ENCODE data around the gene FBXO42. TPM values are rescaled to one million over a fixed set of nuclear protein-coding genes. Genes with fewer than 3 reads are reported as not detected.

FBXO42 gene
- total and polyA plus RNA-seq, 2 experiments from 2014 or later = 6.0 to 20.7 TPM

GRCh38 chr1:16229976-16230740, 122.1 kb downstream of the FBXO42 start (continued):
- no peak for TF ChIP-seq ZNF462 (CRISPR knock-in tag; IDR thresholded peaks at IDR 0.05)
- TF ChIP-seq ZNF114 (CRISPR knock-in tag; IDR thresholded peaks at IDR 0.05) = no peak
- no peak for TF ChIP-seq STAT1 (IDR thresholded peaks at IDR 0.05; ENCODE audit: unreplicated experiment)
- no peak for TF ChIP-seq NANOG (IDR thresholded peaks at IDR 0.05; ENCODE audit: borderline replicate concordance)
- no peak for TF ChIP-seq POLR2AphosphoS5 (IDR thresholded peaks at IDR 0.05; ENCODE audit: low read depth)
- TF ChIP-seq CREB1 (CRISPR knock-in tag; IDR thresholded peaks at IDR 0.05; ENCODE audit: low read depth) = no peak
- no peak for TF ChIP-seq ZNF331 (CRISPR knock-in tag; IDR thresholded peaks at IDR 0.05; ENCODE audit: low read depth)

GRCh38 chr1:16226490-16227179, 125.6 kb downstream of the FBXO42 start:
- ATAC-seq = peak; percentile 88
- H3K9me2 ChIP-seq (ENCODE audit: insufficient read depth) = no peaks in the 10 kb centered on the region
- H3K27me3 ChIP-seq (ENCODE audit: insufficient read depth) = peaks cover 54% of the 10 kb centered on the region
- peak overlapping the region; percentile 69 for H3K4me3 ChIP-seq
- peaks cover 16% of the 10 kb centered on the region for H3F3A ChIP-seq (replicated peaks; ENCODE audit: low read depth)
- Mint-ChIP-seq H3K4me3 (peak overlapping the region; percentile 75), H3K9me3 (no peaks in the 10 kb centered on the region), H3K27me3 (ENCODE audit: insufficient read depth, low read depth, poor library complexity) (peaks cover 50% of the 10 kb centered on the region), H3K36me3 (ENCODE audit: low read depth) (no peaks in the 10 kb centered on the region), H3K27ac (no peak overlapping the region), H3K4me1 (peaks cover 19% of the 10 kb centered on the region)
- TF ChIP-seq POLR2AphosphoS5 (IDR thresholded peaks at IDR 0.05; ENCODE audit: low read depth) (peak; percentile 65; the same call in 1 of the 2 replicates), CREB1 (CRISPR knock-in tag; IDR thresholded peaks at IDR 0.05; ENCODE audit: low read depth) (no peak)
- H3K27ac ChIP-seq (ENCODE audit: low read depth) = no peak overlapping the region
- peaks cover 13% of the 10 kb centered on the region; the same call in 1 of the 2 replicates for H3K4me1 ChIP-seq (ENCODE audit: insufficient read depth)
- H3K36me3 ChIP-seq (ENCODE audit: insufficient read depth) = no peaks in the 10 kb centered on the region
- no peaks in the 10 kb centered on the region for H3K79me2 ChIP-seq (replicated peaks; ENCODE audit: insufficient read depth)
- H3K4me2 ChIP-seq = peak overlapping the region; percentile 95
- no peaks in the 10 kb centered on the region; the same call in 1 of the 2 replicates for H4K20me1 ChIP-seq (replicated peaks; ENCODE audit: insufficient read depth)
- peak; percentile 95 for DNase-seq (ENCODE audit: low spot score)
- peak overlapping the region; percentile 97 for H2AFZ ChIP-seq
